AG08395 (cell line): Measurements from ENCODE around the gene FBXL7.
A peak's percentile ranks its signal among the peaks of the same experiment; 100 is the strongest.

Source experiments
- DNase-seq: peaks from one replicate; pipeline ENCODE4 v3.0.0; 2012; ENCODE audit warnings: mixed read lengths, low spot score

Gene FBXL7

GRCh38 chr5:15579193-15579990 is 79.4 kb downstream of the FBXL7 start:
- peak; percentile 22 for DNase-seq

GRCh38 chr5:15584528-15584927 is 84.5 kb downstream of the FBXL7 start:
- no peak for DNase-seq

- DNase-seq = no peak
These were observed 85.1 kb downstream of the FBXL7 start for GRCh38 chr5:15585128-15585527.

- peak; percentile 19 for DNase-seq
These were observed 86.0 kb downstream of the FBXL7 start for GRCh38 chr5:15585841-15586591.

GRCh38 chr5:15587916-15588315 is 87.9 kb downstream of the FBXL7 start:
- DNase-seq = peak; percentile 60

- no peak for DNase-seq
These were observed 92.7 kb downstream of the FBXL7 start for GRCh38 chr5:15592728-15593127.

GRCh38 chr5:15594977-15595568 is 95.1 kb downstream of the FBXL7 start:
- no peak for DNase-seq

GRCh38 chr5:15595929-15596328 is 95.9 kb downstream of the FBXL7 start:
- no peak for DNase-seq

GRCh38 chr5:15596936-15597335 is 97.0 kb downstream of the FBXL7 start:
- DNase-seq = no peak

- DNase-seq = no peak
These were observed 97.8 kb downstream of the FBXL7 start for GRCh38 chr5:15597804-15598203.

- no peak for DNase-seq
These were observed 98.4 kb downstream of the FBXL7 start for GRCh38 chr5:15598294-15598902.

GRCh38 chr5:15600035-15600434 is 100.1 kb downstream of the FBXL7 start:
- DNase-seq = no peak

- DNase-seq = no peak
These were observed 101.3 kb downstream of the FBXL7 start for GRCh38 chr5:15601274-15601673.

GRCh38 chr5:15601853-15602252 is 101.9 kb downstream of the FBXL7 start:
- DNase-seq = no peak

- peak; percentile 33 for DNase-seq
These were observed 105.0 kb downstream of the FBXL7 start for GRCh38 chr5:15604986-15605385.

GRCh38 chr5:15606197-15606596 is 106.2 kb downstream of the FBXL7 start:
- DNase-seq = no peak

- DNase-seq = no peak
These were observed 107.1 kb downstream of the FBXL7 start for GRCh38 chr5:15607076-15607475.

GRCh38 chr5:15609076-15609725 is 109.2 kb downstream of the FBXL7 start:
- DNase-seq = no peak

GRCh38 chr5:15610216-15610615 is 110.2 kb downstream of the FBXL7 start:
- DNase-seq = no peak

GRCh38 chr5:15611008-15611407 is 111.0 kb downstream of the FBXL7 start:
- DNase-seq = no peak

- DNase-seq = no peak
These were observed 113.1 kb downstream of the FBXL7 start for GRCh38 chr5:15612915-15613635.
